OCI-LY1 (cell line): ENCODE data around the gene TBX18.

ENCODE experiments used
- H2AFZ ChIP-seq: fragments of 200-600 bp; sonication (generic), shearing (Covaris generic); 2 replicates; pipeline ENCODE4 v1.6.0; 2014; ENCODE audit warnings: antibody characterized with exemption, mild to moderate bottlenecking, low read length
- H3F3A ChIP-seq: fragments of 200-600 bp; sonication (generic), shearing (Covaris generic); 2 replicates; pipeline ENCODE4 v1.6.0; 2014; ENCODE audit warnings: mild to moderate bottlenecking, antibody characterized with exemption, low read length, moderate library complexity; ENCODE audit not compliant: insufficient read depth
- H3K27ac ChIP-seq: fragments of 200-600 bp; sonication (generic); 2 replicates; pipeline ENCODE4 v1.5.1; 2014; ENCODE audit warnings: low read length, mixed run types, mild to moderate bottlenecking, low read depth; ENCODE audit not compliant: poor library complexity, severe bottlenecking
- H3K27me3 ChIP-seq: fragments of 200-600 bp; sonication (generic); 2 replicates; pipeline ENCODE4 v1.6.0; 2014; ENCODE audit warnings: antibody characterized with exemption, mild to moderate bottlenecking, low read length, moderate library complexity; ENCODE audit not compliant: insufficient read depth
- H3K36me3 ChIP-seq: fragments of 200-600 bp; sonication (generic); 2 replicates; pipeline ENCODE4 v1.6.1; 2014; ENCODE audit warnings: mild to moderate bottlenecking, antibody characterized with exemption, low read length, moderate library complexity, mixed read lengths; ENCODE audit not compliant: insufficient read depth
- H3K4me1 ChIP-seq: fragments of 200-600 bp; sonication (generic); 2 replicates; pipeline ENCODE4 v1.5.1; 2014; ENCODE audit warnings: mild to moderate bottlenecking, low read length, moderate library complexity; ENCODE audit not compliant: insufficient read depth, severe bottlenecking
- H3K4me2 ChIP-seq: fragments of 200-600 bp; sonication (generic), shearing (Covaris generic); 2 replicates; pipeline ENCODE4 v1.6.1; 2014; ENCODE audit warnings: low read length
- H3K4me3 ChIP-seq: fragments of 200-600 bp; sonication (generic); 2 replicates; pipeline ENCODE4 v1.5.1; 2014; ENCODE audit warnings: low read length, low read depth, mild to moderate bottlenecking, mixed read lengths; ENCODE audit not compliant: poor library complexity, severe bottlenecking
- H3K79me2 ChIP-seq: fragments of 200-600 bp; shearing (Covaris generic); 2 replicates; pipeline ENCODE4 v1.6.1; 2016; ENCODE audit warnings: mixed run types, low read length, mixed read lengths; ENCODE audit not compliant: insufficient read depth
- H3K9ac ChIP-seq: fragments of 200-600 bp; sonication (generic), shearing (Covaris generic); 2 replicates; pipeline ENCODE4 v1.6.1; 2014; ENCODE audit warnings: mild to moderate bottlenecking, low read length, mixed read lengths
- H3K9me2 ChIP-seq: fragments of 200-600 bp; sonication (generic), shearing (Covaris generic); 2 replicates; pipeline ENCODE4 v1.6.1; 2014; ENCODE audit warnings: low read depth, mild to moderate bottlenecking, low read length, mixed read lengths
- H3K9me3 ChIP-seq: fragments of 200-600 bp; shearing (Covaris generic); 2 replicates; pipeline ENCODE4 v1.6.1; 2014; ENCODE audit warnings: low read length, mixed read lengths
- H4K20me1 ChIP-seq: fragments of 200-600 bp; sonication (generic), shearing (Covaris generic); 2 replicates; pipeline ENCODE4 v1.6.0; 2016; ENCODE audit warnings: mild to moderate bottlenecking, low read length; ENCODE audit not compliant: insufficient read depth
- CTCF ChIP-seq: fragments of 200-600 bp; sonication (generic), shearing (Covaris generic); IDR thresholded peaks from 2 replicates; pipeline ENCODE4 v1.5.1; 2017; ENCODE audit warnings: mild to moderate bottlenecking, antibody characterized with exemption, low read length, moderate library complexity, mixed read lengths
- EZH2 ChIP-seq: fragments of 200-600 bp; sonication (generic), shearing (Covaris generic); IDR thresholded peaks from 2 replicates; pipeline ENCODE4 v1.8.0; 2017; ENCODE audit warnings: borderline replicate concordance, mixed run types, mild to moderate bottlenecking, antibody characterized with exemption, low read length, moderate library complexity, mixed read lengths

TBX18 gene

GRCh38 chr6:84665401-84665800 is 99.0 kb downstream of the TBX18 start:
- H3F3A ChIP-seq = no peaks in the 10 kb centered on the region
- no peak overlapping the region for H3K4me2 ChIP-seq
- H4K20me1 ChIP-seq = no peaks in the 10 kb centered on the region
- H3K4me1 ChIP-seq = no peaks in the 10 kb centered on the region
- H3K36me3 ChIP-seq = no peaks in the 10 kb centered on the region
- H3K79me2 ChIP-seq = no peaks in the 10 kb centered on the region
- no peak overlapping the region for H2AFZ ChIP-seq
- no peak overlapping the region for H3K4me3 ChIP-seq
- H3K9ac ChIP-seq = no peak overlapping the region
- no peaks in the 10 kb centered on the region for H3K27me3 ChIP-seq
- TF ChIP-seq EZH2 = no peak
- TF ChIP-seq CTCF = no peak
- no peak overlapping the region for H3K27ac ChIP-seq
- no peaks in the 10 kb centered on the region for H3K9me3 ChIP-seq
- H3K9me2 ChIP-seq = no peaks in the 10 kb centered on the region

DNA sequence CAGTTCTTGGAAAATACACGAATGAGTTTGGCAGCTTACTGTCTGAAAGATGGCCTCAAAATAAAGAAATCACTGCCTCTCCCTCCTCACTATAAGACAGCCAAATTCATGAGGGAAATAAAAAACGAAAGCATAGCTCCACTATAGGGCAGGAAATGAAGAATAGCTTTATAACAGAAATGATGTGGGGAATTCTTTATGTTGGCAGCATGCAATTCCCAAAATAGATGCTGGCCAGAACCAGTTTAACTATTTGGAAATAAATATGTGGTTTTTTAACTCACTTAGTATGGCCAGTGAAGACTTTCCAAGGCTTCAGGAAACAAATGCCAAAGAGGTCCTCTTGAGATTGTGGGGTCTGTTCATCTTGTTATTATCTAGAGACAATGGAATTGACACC is 100.5 kb downstream of the TBX18 start:
- TF ChIP-seq CTCF = no peak
- no peak for TF ChIP-seq EZH2
- no peaks in the 10 kb centered on the region for H3K36me3 ChIP-seq

DNA sequence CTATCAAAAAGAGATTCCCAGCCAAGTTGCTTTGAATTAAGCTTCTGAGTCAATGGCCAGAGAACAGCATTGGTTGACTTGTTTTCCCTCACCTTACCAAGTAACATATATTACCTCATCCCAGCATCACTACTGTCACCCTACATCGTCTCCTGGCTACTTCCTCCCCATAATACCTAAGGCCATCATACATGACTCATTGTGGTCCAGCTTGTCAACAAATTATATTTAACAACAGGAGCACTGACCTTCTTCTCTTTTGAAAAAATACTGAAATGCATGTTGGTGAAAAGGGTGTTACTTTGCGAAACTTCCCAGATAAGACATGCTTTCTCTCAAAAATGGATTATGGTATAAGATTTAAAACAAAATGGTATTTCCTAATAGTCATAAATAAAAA is 106.9 kb downstream of the TBX18 start:
- no peaks in the 10 kb centered on the region for H3K4me1 ChIP-seq
- no peaks in the 10 kb centered on the region for H3K79me2 ChIP-seq
- H3K4me3 ChIP-seq = no peak overlapping the region
- no peaks in the 10 kb centered on the region for H4K20me1 ChIP-seq
- H3K9me2 ChIP-seq = no peaks in the 10 kb centered on the region
- H2AFZ ChIP-seq = no peak overlapping the region
- H3K9ac ChIP-seq = no peak overlapping the region
- H3F3A ChIP-seq = no peaks in the 10 kb centered on the region
- H3K9me3 ChIP-seq = no peaks in the 10 kb centered on the region
- H3K27ac ChIP-seq = no peak overlapping the region
- TF ChIP-seq CTCF (no peak), EZH2 (no peak)
- no peak overlapping the region for H3K4me2 ChIP-seq
- no peaks in the 10 kb centered on the region for H3K27me3 ChIP-seq
- H3K36me3 ChIP-seq = no peaks in the 10 kb centered on the region

More for the DNA sequence above, 100.5 kb downstream of the TBX18 start:
- Histone ChIP-seq H2AFZ (no peak overlapping the region), H3K4me1 (no peaks in the 10 kb centered on the region), H3F3A (no peaks in the 10 kb centered on the region), H3K27me3 (no peaks in the 10 kb centered on the region), H4K20me1 (no peaks in the 10 kb centered on the region), H3K9me3 (no peaks in the 10 kb centered on the region), H3K9ac (no peak overlapping the region), H3K9me2 (no peaks in the 10 kb centered on the region), H3K4me2 (no peak overlapping the region), H3K4me3 (no peak overlapping the region), H3K27ac (no peak overlapping the region), H3K79me2 (no peaks in the 10 kb centered on the region)
